ENCODE measurements around the gene TP63. TPM values are rescaled to one million over a fixed set of nuclear protein-coding genes. Genes with fewer than 3 reads are reported as not detected.

Gene TP63
- polyA plus RNA-seq, 1 experiment = not detected

DNA sequence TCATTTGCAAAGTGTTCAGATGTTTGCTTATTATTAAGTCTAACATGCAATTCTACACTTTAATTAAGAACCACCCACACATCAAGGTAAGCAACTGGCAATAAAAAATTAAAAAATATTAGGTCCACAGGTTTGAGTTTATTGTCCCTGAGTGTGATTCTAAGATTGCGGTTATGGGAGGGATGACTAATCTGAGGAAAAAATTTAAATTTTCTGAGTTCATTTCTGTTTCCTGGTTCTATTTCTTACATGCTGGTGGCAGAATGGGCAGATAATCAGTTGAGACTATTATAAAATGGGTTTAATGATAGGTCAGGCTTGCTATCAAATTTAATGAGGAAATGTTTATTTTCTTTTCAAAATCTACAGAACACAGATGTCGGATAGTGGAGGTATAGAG, 105.9 kb downstream of the TP63 start:
- H3K4me3 ChIP-seq (ENCODE audit: low read depth, low read length) = no peak overlapping the region
- H3K27me3 ChIP-seq (ENCODE audit: control insufficient read depth, insufficient read depth, low read length) = no peaks in the 10 kb centered on the region
- CTCF ChIA-PET = interaction anchor here (0.5 kb wide), 1 partner anchor 211 kb away, joined by 3 read pairs; no protein-coding TSS in a partner anchor
- H3K27ac ChIP-seq (ENCODE audit: low read depth, low read length) = no peak overlapping the region
- no peak for DNase-seq (ENCODE audit: low read depth, low spot score)
- POLR2A ChIA-PET = no interaction called here
- TF ChIP-seq, protein P1, sequence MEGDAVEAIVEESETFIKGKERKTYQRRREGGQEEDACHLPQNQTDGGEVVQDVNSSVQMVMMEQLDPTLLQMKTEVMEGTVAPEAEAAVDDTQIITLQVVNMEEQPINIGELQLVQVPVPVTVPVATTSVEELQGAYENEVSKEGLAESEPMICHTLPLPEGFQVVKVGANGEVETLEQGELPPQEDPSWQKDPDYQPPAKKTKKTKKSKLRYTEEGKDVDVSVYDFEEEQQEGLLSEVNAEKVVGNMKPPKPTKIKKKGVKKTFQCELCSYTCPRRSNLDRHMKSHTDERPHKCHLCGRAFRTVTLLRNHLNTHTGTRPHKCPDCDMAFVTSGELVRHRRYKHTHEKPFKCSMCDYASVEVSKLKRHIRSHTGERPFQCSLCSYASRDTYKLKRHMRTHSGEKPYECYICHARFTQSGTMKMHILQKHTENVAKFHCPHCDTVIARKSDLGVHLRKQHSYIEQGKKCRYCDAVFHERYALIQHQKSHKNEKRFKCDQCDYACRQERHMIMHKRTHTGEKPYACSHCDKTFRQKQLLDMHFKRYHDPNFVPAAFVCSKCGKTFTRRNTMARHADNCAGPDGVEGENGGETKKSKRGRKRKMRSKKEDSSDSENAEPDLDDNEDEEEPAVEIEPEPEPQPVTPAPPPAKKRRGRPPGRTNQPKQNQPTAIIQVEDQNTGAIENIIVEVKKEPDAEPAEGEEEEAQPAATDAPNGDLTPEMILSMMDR (IDR thresholded peaks at IDR 0.05; ENCODE audit: low read depth, low read length) = no peak
- no peaks in the 10 kb centered on the region for H3K9me3 ChIP-seq (ENCODE audit: control insufficient read depth, insufficient read depth, low read length)

DNA sequence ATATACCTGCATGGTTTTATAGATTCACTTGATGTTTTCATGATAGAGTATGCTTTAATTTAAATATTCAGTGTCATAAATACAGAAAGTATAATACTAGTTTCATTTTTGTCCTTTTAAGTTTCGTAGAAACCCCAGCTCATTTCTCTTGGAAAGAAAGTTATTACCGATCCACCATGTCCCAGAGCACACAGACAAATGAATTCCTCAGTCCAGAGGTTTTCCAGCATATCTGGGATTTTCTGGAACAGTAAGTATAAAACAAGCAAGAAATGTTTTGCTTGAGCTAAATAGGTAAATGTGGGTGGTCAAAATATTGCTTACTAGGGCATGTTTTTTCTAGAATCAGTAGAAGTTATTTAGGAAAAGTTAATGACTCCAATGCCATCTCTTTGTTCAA, 106.4 kb downstream of the TP63 start:
- no peak for DNase-seq (ENCODE audit: low read depth, low spot score)
- H3K9me3 ChIP-seq (ENCODE audit: control insufficient read depth, insufficient read depth, low read length) = no peaks in the 10 kb centered on the region
- H3K27me3 ChIP-seq (ENCODE audit: control insufficient read depth, insufficient read depth, low read length) = no peaks in the 10 kb centered on the region
- H3K27ac ChIP-seq (ENCODE audit: low read depth, low read length) = no peak overlapping the region
- TF ChIP-seq, protein P1 (IDR thresholded peaks at IDR 0.05; ENCODE audit: low read depth, low read length) = no peak
- POLR2A ChIA-PET = no interaction called here
- CTCF ChIA-PET = interaction anchor here (0.5 kb wide), 1 partner anchor 211 kb away, joined by 3 read pairs; no protein-coding TSS in a partner anchor
- H3K4me3 ChIP-seq (ENCODE audit: low read depth, low read length) = no peak overlapping the region

DNA sequence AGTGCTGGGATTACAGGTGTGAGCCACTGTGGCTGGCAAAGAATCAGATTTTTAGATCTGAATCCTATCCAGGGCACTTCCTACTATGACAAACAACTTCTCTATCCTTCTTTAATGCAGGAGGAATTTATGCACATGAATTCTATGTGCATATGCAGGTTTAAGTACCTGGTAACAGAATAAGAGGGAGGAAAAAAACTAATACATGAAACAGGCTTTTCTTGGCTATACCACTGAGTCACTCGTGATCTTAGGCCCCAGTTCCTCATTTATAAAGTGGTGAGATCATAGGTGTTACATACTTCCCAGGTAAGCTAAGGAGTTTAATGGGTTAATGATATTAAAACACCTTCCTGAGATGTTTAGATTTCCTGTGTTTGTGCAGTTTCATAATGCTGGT, 108.2 kb downstream of the TP63 start:
- no peak overlapping the region for H3K27ac ChIP-seq (ENCODE audit: low read depth, low read length)
- no peak for DNase-seq (ENCODE audit: low read depth, low spot score)
- TF ChIP-seq, protein P1 (IDR thresholded peaks at IDR 0.05; ENCODE audit: low read depth, low read length) = no peak
- H3K4me3 ChIP-seq (ENCODE audit: low read depth, low read length) = no peak overlapping the region
- CTCF ChIA-PET = no interaction called here
- peaks cover 3% of the 10 kb centered on the region for H3K9me3 ChIP-seq (ENCODE audit: control insufficient read depth, insufficient read depth, low read length)
- POLR2A ChIA-PET = no interaction called here
- H3K27me3 ChIP-seq (ENCODE audit: control insufficient read depth, insufficient read depth, low read length) = no peaks in the 10 kb centered on the region

DNA sequence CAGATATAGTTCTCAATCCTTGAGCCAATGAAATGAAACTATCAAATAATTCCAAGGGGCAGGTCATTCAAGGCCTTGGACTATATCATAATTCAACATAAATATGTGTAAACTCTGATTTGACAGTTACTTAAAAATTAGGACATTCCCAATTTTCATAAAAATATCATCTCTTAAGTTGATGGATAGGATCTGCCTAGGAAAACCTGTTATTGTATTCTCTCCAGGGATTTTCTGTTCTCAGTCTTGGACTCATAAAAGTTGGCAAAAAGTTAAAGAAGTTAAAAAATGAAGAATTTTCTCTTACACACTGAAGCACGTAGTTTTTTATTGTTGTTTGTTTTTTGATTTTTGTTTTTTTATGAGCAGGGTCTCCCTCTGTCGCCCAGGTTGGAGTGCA, 109.0 kb downstream of the TP63 start:
- POLR2A ChIA-PET = no interaction called here
- Histone ChIP-seq H3K9me3 (ENCODE audit: control insufficient read depth, insufficient read depth, low read length) (peaks cover 7% of the 10 kb centered on the region), H3K27ac (ENCODE audit: low read depth, low read length) (no peak overlapping the region), H3K4me3 (ENCODE audit: low read depth, low read length) (no peak overlapping the region), H3K27me3 (ENCODE audit: control insufficient read depth, insufficient read depth, low read length) (no peaks in the 10 kb centered on the region)
- TF ChIP-seq, protein P1 (IDR thresholded peaks at IDR 0.05; ENCODE audit: low read depth, low read length) = no peak
- no peak for DNase-seq (ENCODE audit: low read depth, low spot score)
- CTCF ChIA-PET = interaction anchor here (0.7 kb wide), 1 partner anchor 779 kb away, joined by 5 read pairs; no protein-coding TSS in a partner anchor

DNA sequence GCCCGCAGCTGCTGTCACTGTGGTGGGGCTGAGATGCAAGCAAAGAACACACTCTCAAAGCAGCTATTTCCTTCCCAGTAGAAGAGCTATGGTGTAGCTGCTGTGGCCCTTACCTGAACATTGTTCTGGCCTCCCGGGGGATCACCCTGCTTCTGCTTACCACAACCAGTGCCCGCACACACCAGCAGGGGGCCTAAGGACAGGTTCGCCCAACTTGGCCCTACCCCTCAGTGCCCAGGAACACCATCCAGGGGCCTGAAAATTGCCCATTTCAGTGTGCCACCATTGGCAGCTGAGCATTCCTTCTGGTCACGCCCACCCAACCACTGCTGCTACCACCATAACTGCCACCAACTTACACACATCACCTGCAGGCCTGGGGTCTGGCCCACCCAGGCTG, 113.0 kb downstream of the TP63 start:
- Histone ChIP-seq H3K27me3 (ENCODE audit: control insufficient read depth, insufficient read depth, low read length) (no peaks in the 10 kb centered on the region), H3K9me3 (ENCODE audit: control insufficient read depth, insufficient read depth, low read length) (peaks cover 7% of the 10 kb centered on the region), H3K27ac (ENCODE audit: low read depth, low read length) (no peak overlapping the region), H3K4me3 (ENCODE audit: low read depth, low read length) (no peak overlapping the region)
- TF ChIP-seq, protein P1 (IDR thresholded peaks at IDR 0.05; ENCODE audit: low read depth, low read length) = no peak
- CTCF ChIA-PET = no interaction called here
- POLR2A ChIA-PET = no interaction called here
- no peak for DNase-seq (ENCODE audit: low read depth, low spot score)

Measured in AG04450 (cell line).